Activated T-cell treated with anti-CD3 and anti-CD28 coated beads, Interleukin-2, amount 50 U/mL, for 48 hours (primary cell): ENCODE data around the gene TCOF1.

Source experiments
- DNase-seq, 2 experiments: peaks; one replicate each; pipeline ENCODE4 v3.0.0-alpha.2; 2020

TCOF1 gene

GRCh38 chr5:150350524-150351344 is 6.8 kb upstream of the TCOF1 start:
- DNase-seq, result peak; percentile 67 to 72

DNA sequence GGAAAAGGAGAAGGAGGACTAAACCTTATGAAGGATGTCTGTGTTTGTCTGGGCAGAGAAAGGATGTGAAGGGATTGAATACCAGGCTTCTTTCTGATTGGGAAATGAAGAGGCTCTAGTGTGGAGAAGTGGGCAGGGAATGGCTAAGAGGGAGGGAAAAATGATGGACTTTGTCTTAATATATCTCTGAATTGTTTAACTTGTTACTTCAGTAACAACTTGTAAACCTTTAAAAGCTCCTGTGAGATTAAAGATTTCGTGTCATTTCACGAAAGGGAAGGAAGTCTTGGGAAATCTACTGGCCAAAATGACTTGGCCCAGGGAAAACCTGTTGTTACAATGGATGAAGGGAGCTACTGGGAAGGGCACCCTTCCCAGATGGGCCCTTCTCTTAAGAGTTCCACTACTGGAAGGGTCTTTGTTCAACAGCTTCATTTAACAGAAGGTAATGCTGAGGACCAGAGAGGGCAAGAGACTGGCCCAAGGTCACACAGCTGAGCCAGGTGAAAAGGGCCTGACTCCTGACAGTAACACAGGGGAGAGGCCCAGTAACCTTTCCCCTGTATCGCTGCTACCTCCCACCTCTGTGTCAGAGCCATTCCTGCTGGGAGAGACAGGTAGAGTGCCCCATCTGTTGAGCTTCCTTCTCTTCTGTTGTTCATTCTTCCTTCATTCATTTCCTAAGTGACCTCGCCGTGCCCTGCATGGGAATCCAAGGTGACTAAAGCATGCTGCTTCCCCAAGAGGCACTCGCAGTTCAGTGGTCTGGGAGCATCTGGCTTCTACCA is 5.1 kb upstream of the TCOF1 start:
- no peak for DNase-seq

DNA sequence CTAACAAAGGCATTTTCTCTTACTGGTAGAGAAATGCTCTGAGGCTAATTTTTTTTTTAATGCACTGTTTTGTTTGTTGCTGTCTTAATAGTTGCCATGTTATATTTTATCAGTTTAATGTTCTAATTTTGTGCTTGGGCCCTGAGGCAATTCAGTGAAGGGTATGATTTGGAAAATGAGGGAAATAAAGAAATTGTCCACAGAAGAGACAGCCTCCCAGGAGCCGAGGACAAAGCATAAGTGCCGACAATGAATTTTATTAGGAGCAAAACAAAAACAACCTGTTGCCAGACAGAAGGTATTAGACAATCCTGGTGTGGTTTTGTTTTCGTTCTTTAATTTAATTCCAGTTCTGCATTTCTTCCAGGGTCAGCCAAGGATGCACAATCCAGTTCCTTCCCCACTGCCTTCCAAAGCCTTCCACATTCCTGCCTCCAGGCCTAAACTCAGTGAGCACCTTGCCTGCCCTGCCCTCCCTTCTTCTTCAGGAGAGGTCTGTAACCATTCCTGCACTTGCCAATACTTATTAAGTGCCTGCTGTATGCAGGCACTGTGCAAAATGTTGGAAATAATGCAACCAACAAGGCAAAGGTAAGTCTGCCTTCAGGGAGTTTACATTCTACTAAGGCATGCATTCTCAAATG is 4.3 kb upstream of the TCOF1 start:
- no peak for DNase-seq

GRCh38 chr5:150355791-150356190 is 1.7 kb upstream of the TCOF1 start:
- no peak for DNase-seq

- no peak for DNase-seq
Measured at GRCh38 chr5:150356575-150357294, 762 bp upstream of the TCOF1 start.

GRCh38 chr5:150358261-150359095 is 981 bp downstream of the TCOF1 start:
- no peak for DNase-seq

- DNase-seq, result no peak
Measured at GRCh38 chr5:150361301-150361700, 3.8 kb downstream of the TCOF1 start.

- DNase-seq, result no peak
Measured at GRCh38 chr5:150363185-150363584, 5.7 kb downstream of the TCOF1 start.

- no peak for DNase-seq
Measured at GRCh38 chr5:150364004-150364403, 6.5 kb downstream of the TCOF1 start.

DNA sequence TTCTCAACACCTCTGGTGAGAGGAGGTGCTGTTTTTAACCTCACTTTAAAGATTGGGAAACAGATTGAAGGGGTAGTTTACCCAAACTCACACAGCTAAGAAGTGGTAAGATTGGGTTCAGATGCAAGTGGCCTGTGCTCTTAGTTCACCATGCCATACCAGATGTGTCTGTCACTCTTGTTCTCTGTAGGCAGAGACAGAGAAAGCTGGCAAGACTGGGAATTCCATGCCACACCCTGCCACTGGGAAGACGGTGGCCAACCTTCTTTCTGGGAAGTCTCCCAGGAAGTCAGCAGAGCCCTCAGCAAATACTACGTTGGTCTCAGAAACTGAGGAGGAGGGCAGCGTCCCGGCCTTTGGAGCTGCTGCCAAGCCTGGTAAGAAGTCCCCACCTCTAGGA is 11.0 kb downstream of the TCOF1 start:
- DNase-seq, result no peak

DNA sequence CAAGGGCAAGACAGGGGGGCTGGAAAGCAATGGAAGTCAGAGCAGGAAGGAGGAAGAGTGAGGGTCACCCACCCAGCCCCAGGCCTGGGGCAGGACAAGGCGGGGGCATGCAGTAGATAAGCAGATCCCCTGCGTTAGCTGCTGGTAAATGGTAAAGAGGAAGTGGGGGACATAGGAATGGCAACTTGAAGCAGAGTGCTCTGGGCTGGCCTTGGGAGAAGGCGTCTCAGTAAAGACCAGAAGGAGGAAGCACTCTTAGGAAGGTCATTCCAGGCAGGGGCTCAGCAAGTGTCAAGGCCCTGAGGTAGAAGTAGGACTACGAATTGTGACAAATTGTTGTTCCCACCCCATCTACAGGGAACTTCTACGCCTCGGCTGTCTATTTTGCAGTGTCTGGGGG is 15.1 kb downstream of the TCOF1 start:
- no peak for DNase-seq

DNA sequence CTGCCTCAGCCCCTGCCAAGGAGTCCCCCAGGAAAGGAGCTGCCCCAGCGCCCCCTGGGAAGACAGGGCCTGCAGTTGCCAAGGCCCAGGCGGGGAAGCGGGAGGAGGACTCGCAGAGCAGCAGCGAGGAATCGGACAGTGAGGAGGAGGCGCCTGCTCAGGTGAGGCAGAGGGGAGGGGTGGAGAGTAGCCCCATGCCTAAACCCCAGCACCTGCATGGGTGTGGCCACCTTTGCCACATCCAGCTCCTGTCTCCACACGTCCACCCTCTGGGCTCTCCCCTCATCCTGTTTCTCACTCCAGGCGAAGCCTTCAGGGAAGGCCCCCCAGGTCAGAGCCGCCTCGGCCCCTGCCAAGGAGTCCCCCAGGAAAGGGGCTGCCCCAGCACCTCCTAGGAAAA is 17.2 kb downstream of the TCOF1 start:
- DNase-seq, result no peak

GRCh38 chr5:150376799-150377771 is 19.6 kb downstream of the TCOF1 start:
- no peak for DNase-seq

- DNase-seq, result no peak
Measured at GRCh38 chr5:150377964-150378694, 20.6 kb downstream of the TCOF1 start.

DNA sequence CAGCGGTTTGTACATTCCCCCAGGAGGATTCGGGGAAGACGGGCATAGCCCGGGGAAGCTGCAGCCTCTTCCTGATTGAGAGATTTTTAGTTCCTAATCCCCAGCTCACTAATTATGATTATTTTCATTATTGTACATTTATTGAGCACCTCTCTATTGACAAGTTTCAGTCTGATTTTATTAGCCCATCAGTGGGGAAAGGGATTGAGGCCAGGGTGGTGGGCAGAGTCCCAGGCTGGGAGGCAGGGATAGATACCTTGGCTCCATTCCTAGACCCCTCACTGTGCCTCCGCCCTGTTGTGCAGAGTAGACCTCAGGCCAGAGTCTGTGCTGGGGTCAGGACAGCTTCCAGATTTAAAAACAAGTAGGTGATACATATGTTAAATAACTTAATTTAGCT is 27.2 kb downstream of the TCOF1 start:
- no peak for DNase-seq

- DNase-seq, result no peak
Measured at GRCh38 chr5:150386024-150386855, 28.7 kb downstream of the TCOF1 start.

DNA sequence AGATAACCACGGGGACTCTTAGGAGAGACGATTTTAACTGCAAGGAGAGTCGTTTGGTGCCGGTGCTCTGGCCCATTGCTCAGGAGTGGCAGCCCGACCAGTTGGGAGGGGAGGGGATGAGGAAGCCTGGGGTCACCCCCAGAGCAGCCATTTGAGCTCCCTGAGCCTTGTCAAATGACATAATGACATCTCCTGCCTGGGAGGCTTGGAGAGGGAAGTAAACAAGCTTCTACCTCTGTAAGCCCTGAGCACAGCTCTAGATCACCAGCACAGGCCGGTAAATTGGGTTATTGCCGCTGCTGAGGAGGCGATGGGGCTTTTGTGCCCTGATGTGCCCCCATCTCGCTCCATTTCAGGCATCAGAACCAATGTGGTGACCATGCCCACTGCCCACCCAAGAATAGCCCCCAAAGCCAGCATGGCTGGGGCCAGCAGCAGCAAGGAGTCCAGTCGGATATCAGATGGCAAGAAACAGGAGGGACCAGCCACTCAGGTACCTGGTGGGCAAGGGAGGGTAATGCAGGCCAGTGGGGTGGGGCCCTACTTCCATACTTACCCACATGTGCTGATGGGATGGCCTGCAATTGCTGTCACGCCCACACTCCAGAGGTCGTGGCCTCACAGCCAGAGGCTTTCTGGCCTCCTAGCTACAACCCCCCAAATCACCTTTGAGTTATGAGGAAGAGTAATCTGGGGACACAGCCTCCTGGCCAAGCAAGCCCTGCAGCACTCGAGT is 32.2 kb downstream of the TCOF1 start:
- DNase-seq, result no peak

DNA sequence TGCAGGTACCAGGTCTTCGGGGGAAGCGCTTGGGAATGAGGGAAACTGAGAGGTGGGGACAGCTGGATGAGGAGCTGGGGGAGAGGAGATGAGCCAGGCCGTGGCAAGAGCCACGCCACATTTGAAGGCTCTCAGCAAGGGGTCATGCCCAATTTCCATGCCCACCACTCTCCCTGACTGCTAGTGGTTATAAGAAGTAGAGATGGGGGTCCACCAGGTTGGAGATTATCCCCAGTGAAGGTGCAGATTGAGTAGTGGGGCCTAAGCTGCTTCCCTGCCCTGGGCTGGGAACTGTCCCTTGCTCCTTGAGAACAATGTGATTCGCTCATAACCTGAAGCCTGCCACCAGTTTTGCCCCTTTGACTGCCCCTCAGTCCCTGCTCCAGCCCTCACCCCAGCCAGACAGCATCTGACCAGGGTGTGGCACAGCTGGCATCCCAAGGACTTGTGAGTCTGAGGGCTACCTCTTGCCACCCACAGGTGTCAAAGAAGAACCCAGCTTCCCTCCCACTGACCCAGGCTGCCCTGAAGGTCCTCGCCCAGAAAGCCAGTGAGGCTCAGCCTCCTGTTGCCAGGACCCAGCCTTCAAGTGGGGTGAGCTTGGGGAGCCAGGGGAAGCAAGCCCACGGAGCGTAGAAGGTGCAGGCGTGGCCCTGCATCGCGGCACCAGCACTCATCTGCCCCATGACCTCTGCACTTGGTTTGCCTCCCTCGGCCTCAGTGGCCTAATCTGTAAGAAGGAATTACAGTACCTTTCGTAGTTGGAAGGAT is 33.8 kb downstream of the TCOF1 start:
- no peak for DNase-seq
